IMR-90 (cell line): Measurements from ENCODE around the gene REEP2. TPM values are rescaled to one million over a fixed set of nuclear protein-coding genes. Genes with fewer than 3 reads are reported as not detected.
A peak's percentile ranks its signal among the peaks of the same experiment; 100 is the strongest.

Source experiments
- ATAC-seq: fragments of 200-7000 bp; cut with Tn5 transposase; 2 replicates; pipeline ENCODE4 v1.9.1; 2020; ENCODE audit warnings: low read depth, mild to moderate bottlenecking, moderate library complexity
- BruUV-seq: library from RNA; stranded (reverse); fragments of 400-500 nt; replicated peaks from 2 replicates; lab custom pipeline; 2021; lab: Mats Ljungman, UMichigan
- CTCF ChIA-PET: fragments of 300-600 bp; formaldehyde crosslinking; extraction: SDS; loops from one replicate; lab custom pipeline; 2021; ENCODE audit warnings: antibody characterized with exemption; lab: Yijun Ruan, JAX
- POLR2A ChIA-PET: fragments of 300-600 bp; sonication (Branson Sonifier 250); formaldehyde crosslinking; loops from one replicate; lab custom pipeline; 2022; ENCODE audit warnings: antibody characterized with exemption; ENCODE audit not compliant: unreplicated experiment; lab: Charles Lee
- DNase-seq: peaks from one replicate; pipeline ENCODE4 v3.0.0; 2013
- H2AFZ ChIP-seq: replicated peaks from 2 replicates; pipeline ENCODE3; 2013; ENCODE audit warnings: low read length, mild to moderate bottlenecking; ENCODE audit not compliant: poor library complexity
- H2AK5ac ChIP-seq: 2 replicates; pipeline ENCODE4 v1.6.1; 2013; ENCODE audit warnings: low read depth, low read length, inconsistent platforms
- H2AK9ac ChIP-seq: replicated peaks from 2 replicates; pipeline ENCODE3; 2013; ENCODE audit warnings: mild to moderate bottlenecking, low read depth, low read length, moderate library complexity; ENCODE audit not compliant: poor library complexity
- H2BK120ac ChIP-seq: 2 replicates; pipeline ENCODE4 v1.6.1; 2013; ENCODE audit warnings: low read depth, low read length, inconsistent platforms
- H2BK15ac ChIP-seq: 3 replicates; pipeline ENCODE4 v1.6.1; 2013; ENCODE audit warnings: low read depth, low read length, inconsistent platforms
- H2BK20ac ChIP-seq: 2 replicates; pipeline ENCODE4 v1.6.1; 2013; ENCODE audit warnings: low read depth, mild to moderate bottlenecking, inconsistent platforms, low read length, moderate library complexity
- H2BK5ac ChIP-seq: 2 replicates; pipeline ENCODE4 v1.6.1; 2013; ENCODE audit warnings: mild to moderate bottlenecking, low read depth, low read length, inconsistent platforms; ENCODE audit not compliant: poor library complexity, severe bottlenecking
- H3K14ac ChIP-seq: replicated peaks from 2 replicates; pipeline ENCODE4 v1.6.1; 2013; ENCODE audit warnings: low read depth, low read length, inconsistent platforms
- H3K18ac ChIP-seq: 2 replicates; pipeline ENCODE4 v1.6.1; 2013; ENCODE audit warnings: low read depth, low read length, control low read depth
- H3K23ac ChIP-seq: 2 replicates; pipeline ENCODE4 v1.6.1; 2013; ENCODE audit warnings: low read depth, low read length, inconsistent platforms
- H3K27ac ChIP-seq: 2 replicates; pipeline ENCODE4 v1.5.1; 2013; ENCODE audit warnings: mild to moderate bottlenecking, control low read depth, low read length; ENCODE audit not compliant: insufficient read depth
- H3K27me3 ChIP-seq: 2 replicates; pipeline ENCODE4 v1.6.1; 2013; ENCODE audit warnings: low read length; ENCODE audit not compliant: control insufficient read depth, insufficient read depth
- H3K36me3 ChIP-seq: 2 replicates; pipeline ENCODE4 v1.6.1; 2013; ENCODE audit warnings: low read length, mixed read lengths; ENCODE audit not compliant: control insufficient read depth, insufficient read depth
- H3K4ac ChIP-seq: 2 replicates; pipeline ENCODE4 v1.6.1; 2013; ENCODE audit warnings: low read depth, low read length, inconsistent platforms
- H3K4me1 ChIP-seq: 2 replicates; pipeline ENCODE4 v1.6.1; 2013; ENCODE audit warnings: low read length, mixed read lengths; ENCODE audit not compliant: control insufficient read depth, insufficient read depth
- H3K4me2 ChIP-seq: 2 replicates; pipeline ENCODE4 v1.6.1; 2013; ENCODE audit warnings: low read depth, mild to moderate bottlenecking, control low read depth, low read length, moderate library complexity
- H3K4me3 ChIP-seq: 2 replicates; pipeline ENCODE4 v1.5.1; 2013; ENCODE audit warnings: low read depth, mild to moderate bottlenecking, control low read depth, low read length, moderate library complexity; ENCODE audit not compliant: insufficient read depth
- H3K56ac ChIP-seq: 2 replicates; pipeline ENCODE4 v1.6.1; 2013; ENCODE audit warnings: low read length, inconsistent platforms; ENCODE audit not compliant: insufficient read depth; ENCODE audit errors: extremely low read depth
- H3K79me1 ChIP-seq, 2 experiments: 2 replicates each; pipeline ENCODE4 v1.6.1; 2013; ENCODE audit warnings: low read length in 2 of 2, inconsistent platforms in 1 of 2, low read depth in 1 of 2
- H3K9ac ChIP-seq: 2 replicates; pipeline ENCODE4 v1.6.1; 2013; ENCODE audit warnings: low read depth, low read length, control low read depth
- H3K9me1 ChIP-seq: 2 replicates; pipeline ENCODE4 v1.6.1; 2013; ENCODE audit warnings: low read length, inconsistent platforms; ENCODE audit not compliant: insufficient read depth
- H3K9me3 ChIP-seq: 2 replicates; pipeline ENCODE4 v1.6.1; 2013; ENCODE audit warnings: low read length; ENCODE audit not compliant: control insufficient read depth, insufficient read depth
- H4K20me1 ChIP-seq: 2 replicates; pipeline ENCODE4 v1.6.1; 2013; ENCODE audit warnings: low read length, inconsistent platforms; ENCODE audit not compliant: insufficient read depth
- H4K5ac ChIP-seq: 2 replicates; pipeline ENCODE4 v1.6.1; 2013; ENCODE audit warnings: mild to moderate bottlenecking, low read depth, low read length, control low read depth
- H4K8ac ChIP-seq, 2 experiments: 2 replicates each; pipeline ENCODE4 v1.6.1; 2013; ENCODE audit warnings: low read depth in 2 of 2, low read length in 2 of 2, control low read depth in 1 of 2, inconsistent platforms in 1 of 2
- H4K91ac ChIP-seq: 2 replicates; pipeline ENCODE4 v1.6.1; 2013; ENCODE audit warnings: low read depth, low read length, inconsistent platforms; ENCODE audit not compliant: insufficient read depth
- BHLHE40 ChIP-seq: fragments of 150-350 bp; IDR thresholded peaks from 2 replicates; pipeline ENCODE4 v1.6.1; 2016; ENCODE audit warnings: mild to moderate bottlenecking, low read depth, low read length
- CEBPB ChIP-seq: IDR thresholded peaks from 2 replicates; pipeline ENCODE4 v1.6.1; 2012; ENCODE audit warnings: low read depth, low read length, improper control_type of control experiment
- CHD1 ChIP-seq: IDR thresholded peaks from 2 replicates; pipeline ENCODE4 v1.6.1; 2012; ENCODE audit warnings: low read depth, low read length, improper control_type of control experiment
- FOS ChIP-seq: fragments of 150-350 bp; IDR thresholded peaks from 2 replicates; pipeline ENCODE4 v1.6.1; 2016; ENCODE audit warnings: low read depth, low read length
- NFE2L2 ChIP-seq: fragments of 150-350 bp; IDR thresholded peaks from 2 replicates; pipeline ENCODE4 v1.6.1; 2016; ENCODE audit warnings: low read depth, mild to moderate bottlenecking, low read length
- RAD21 ChIP-seq: IDR thresholded peaks from 2 replicates; pipeline ENCODE4 v1.6.1; 2012; ENCODE audit warnings: low read length, improper control_type of control experiment
- RCOR1 ChIP-seq: IDR thresholded peaks from 2 replicates; pipeline ENCODE4 v1.6.1; 2012; ENCODE audit warnings: mild to moderate bottlenecking, low read length, improper control_type of control experiment; ENCODE audit not compliant: insufficient replicate concordance
- RFX5 ChIP-seq: IDR thresholded peaks from 2 replicates; pipeline ENCODE4 v1.8.0; 2012; ENCODE audit warnings: low read depth, mild to moderate bottlenecking, low read length, moderate library complexity
- SMC3 ChIP-seq: fragments of 150-350 bp; IDR thresholded peaks from 2 replicates; pipeline ENCODE4 v1.6.1; 2016; ENCODE audit warnings: low read depth, mild to moderate bottlenecking, antibody characterized with exemption, low read length, moderate library complexity
- USF2 ChIP-seq: fragments of 150-350 bp; IDR thresholded peaks from 2 replicates; pipeline ENCODE4 v1.6.1; 2017; ENCODE audit warnings: mild to moderate bottlenecking, antibody characterized with exemption, low read length, low read depth
- WGBS, 2 experiments: methylation state at CpG; one replicate each; pipeline versions ENCODE4 v1.1.5 to v1.1.7; 2013; ENCODE audit warnings: missing lambda C conversion rate in 2 of 2; ENCODE audit not compliant: insufficient read length in 1 of 2; ENCODE audit errors: extremely low coverage in 2 of 2; 5-methylcytosine and 5-hydroxymethylcytosine counted together
- dilution Hi-C: fragments of 300-500 bp; cut with HindIII; formaldehyde crosslinking; loops from one replicate; pipeline ENCODE4 v1.14.3; 2018; ENCODE audit warnings: low sequenced_read_pairs; ENCODE audit not compliant: unreplicated experiment
- in situ Hi-C: fragments of 300-500 bp; cut with MboI; formaldehyde crosslinking; loops from 3 replicates; pipeline ENCODE4 v1.14.3; 2019; ENCODE audit warnings: low sequenced_read_pairs, inconsistent platforms, mixed read lengths
- intact Hi-C: fragments of 100-400 bp; cut with micrococcal nuclease; formaldehyde crosslinking; loops from 2 replicates; pipeline ENCODE4 v1.10.0; 2022
- polyA plus RNA-seq, 3 experiments: library from polyadenylated mRNA; depleted of rRNA; stranded (reverse); fragments of >200 nt; gene quantifications; 2 replicates each; pipeline ENCODE4 v1.2.3, GENCODE V29; 2012; ENCODE audit warnings: low replicate concordance in 1 of 3
- total RNA-seq: library from RNA; depleted of rRNA; stranded (reverse); fragments of >200 nt; gene quantifications from 2 replicates; pipeline ENCODE4 v1.2.3, GENCODE V29; 2012
- TF ChIP-seq, protein P1 (sequence below): conservative IDR thresholded peaks from 2 replicates; pipeline ENCODE4 v1.5.1; 2012; ENCODE audit warnings: mild to moderate bottlenecking, low read depth, low read length, improper control_type of control experiment

Gene REEP2
- total and polyA plus RNA-seq, 2 of the 4 experiments (the other 2 are of a cell fraction) = 12.4 to 17.0 TPM

DNA sequence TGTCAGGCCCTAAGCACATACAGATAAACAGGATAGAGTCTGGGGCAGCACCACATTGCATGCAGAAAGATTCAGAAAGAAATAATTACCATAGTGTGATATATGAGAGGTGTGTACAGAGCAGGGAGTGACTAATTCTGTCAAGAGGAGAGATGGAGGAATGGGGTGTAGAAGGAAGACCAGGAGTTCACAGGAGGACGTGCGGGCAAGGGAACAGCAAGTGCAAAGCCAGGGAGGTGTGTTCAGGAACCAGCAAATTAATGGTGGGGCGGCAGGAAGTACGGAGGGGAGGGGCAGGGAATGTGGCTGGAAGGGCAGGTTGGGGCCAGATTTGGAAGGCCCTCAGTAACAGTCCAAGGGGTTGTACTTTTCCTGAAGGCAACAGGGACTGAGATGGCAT is 43.8 kb downstream of the REEP2 start:
- Histone ChIP-seq H3K27me3 (peaks cover 5% of the 10 kb centered on the region; the same call in 1 of the 2 replicates), H4K91ac (no peak overlapping the region), H2AK5ac (no peak overlapping the region), H3K56ac (no peak overlapping the region), H3K4me1 (0 out of 2 replicates have a peak, but pooled peaks cover 2% of the 10 kb centered on the region), H3K23ac (no peak overlapping the region), H4K20me1 (no peaks in the 10 kb centered on the region; the same call in 1 of the 2 replicates), H2AK9ac (peak overlapping the region; percentile 33), H2BK15ac (no peak overlapping the region), H3K9me3 (no peaks in the 10 kb centered on the region), H4K5ac (no peak overlapping the region), H2BK120ac (no peak overlapping the region), H2BK20ac (no peak overlapping the region), H3K27ac (no peak overlapping the region), H3K36me3 (no peaks in the 10 kb centered on the region), H2AFZ (peak overlapping the region; percentile 62), H3K4ac (no peak overlapping the region), H3K9ac (no peak overlapping the region), H3K4me2 (no peak overlapping the region), H3K14ac (no peak overlapping the region), H3K79me1 (no peaks in the 10 kb centered on the region), H4K8ac (no peak overlapping the region), H3K4me3 (no peak overlapping the region), H3K9me1 (no peaks in the 10 kb centered on the region), H2BK5ac (no peak overlapping the region), H3K18ac (no peak overlapping the region)
- WGBS, 2 experiments = 57% methylated on average over 4 of the region's 4 CpGs; no CpG with 5 or more reads in 1 of the 2 experiments
- intact Hi-C loops = no loop called here
- TF ChIP-seq, protein P1, sequence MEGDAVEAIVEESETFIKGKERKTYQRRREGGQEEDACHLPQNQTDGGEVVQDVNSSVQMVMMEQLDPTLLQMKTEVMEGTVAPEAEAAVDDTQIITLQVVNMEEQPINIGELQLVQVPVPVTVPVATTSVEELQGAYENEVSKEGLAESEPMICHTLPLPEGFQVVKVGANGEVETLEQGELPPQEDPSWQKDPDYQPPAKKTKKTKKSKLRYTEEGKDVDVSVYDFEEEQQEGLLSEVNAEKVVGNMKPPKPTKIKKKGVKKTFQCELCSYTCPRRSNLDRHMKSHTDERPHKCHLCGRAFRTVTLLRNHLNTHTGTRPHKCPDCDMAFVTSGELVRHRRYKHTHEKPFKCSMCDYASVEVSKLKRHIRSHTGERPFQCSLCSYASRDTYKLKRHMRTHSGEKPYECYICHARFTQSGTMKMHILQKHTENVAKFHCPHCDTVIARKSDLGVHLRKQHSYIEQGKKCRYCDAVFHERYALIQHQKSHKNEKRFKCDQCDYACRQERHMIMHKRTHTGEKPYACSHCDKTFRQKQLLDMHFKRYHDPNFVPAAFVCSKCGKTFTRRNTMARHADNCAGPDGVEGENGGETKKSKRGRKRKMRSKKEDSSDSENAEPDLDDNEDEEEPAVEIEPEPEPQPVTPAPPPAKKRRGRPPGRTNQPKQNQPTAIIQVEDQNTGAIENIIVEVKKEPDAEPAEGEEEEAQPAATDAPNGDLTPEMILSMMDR = no peak
- no peak for TF ChIP-seq CEBPB
- TF ChIP-seq CHD1 = no peak
- TF ChIP-seq RCOR1 = no peak
- TF ChIP-seq BHLHE40 = no peak
- TF ChIP-seq FOS = no peak
- no peak for TF ChIP-seq USF2
- no peak for TF ChIP-seq SMC3
- TF ChIP-seq NFE2L2 = no peak
- no peak for TF ChIP-seq RFX5
- no peak for TF ChIP-seq RAD21
- DNase-seq = no peak
- in situ Hi-C loops = no loop called here
- ChIA-PET CTCF (no interaction called here), POLR2A (no interaction called here)
- dilution Hi-C loops = no loop called here
- no peak for ATAC-seq
- BruUV-seq = no TSS peak
